SHP77 (cell line): ENCODE results near the gene ASZ1.

Experiments used
- DNase-seq, 2 experiments: peaks; one replicate each; lab custom pipeline; 2025; lab: John Stamatoyannopoulos, UW

The ASZ1 gene

GRCh38 chr7:117346161-117346560, 81.1 kb downstream of the ASZ1 start:
- no peak for DNase-seq

GRCh38 chr7:117338020-117338419, 89.3 kb downstream of the ASZ1 start:
- no peak for DNase-seq

GRCh38 chr7:117333168-117333567, 94.1 kb downstream of the ASZ1 start:
- DNase-seq, result no peak

- no peak for DNase-seq
Observed at GRCh38 chr7:117332031-117332430, 95.3 kb downstream of the ASZ1 start.

GRCh38 chr7:117325836-117326235, 101.5 kb downstream of the ASZ1 start:
- no peak for DNase-seq

- DNase-seq, result no peak
Observed at GRCh38 chr7:117324960-117325359, 102.3 kb downstream of the ASZ1 start.

- no peak for DNase-seq
Observed at GRCh38 chr7:117323851-117324711, 103.2 kb downstream of the ASZ1 start.

- no peak for DNase-seq
Observed at GRCh38 chr7:117323305-117323850, 103.9 kb downstream of the ASZ1 start.

GRCh38 chr7:117322741-117323304, 104.5 kb downstream of the ASZ1 start, which contains the start of gene WNT2:
Gene WNT2, minus strand, starts transcription at chr7:117323058. Its CDS starts 69 bp downstream, at chr7:117322989.
- no peak for DNase-seq

- no peak for DNase-seq
Observed at GRCh38 chr7:117320523-117320922, 106.8 kb downstream of the ASZ1 start.

GRCh38 chr7:117319181-117319580, 108.1 kb downstream of the ASZ1 start:
- DNase-seq, result no peak

GRCh38 chr7:117313582-117313981, 113.7 kb downstream of the ASZ1 start:
- DNase-seq, result no peak
